ENCODE results near the gene RHBDD2. TPM values are rescaled to one million over a fixed set of nuclear protein-coding genes. Genes with fewer than 3 reads are reported as not detected.

The RHBDD2 gene
- total RNA-seq, 1 donor: 28.7 TPM

GRCh38 chr7:75925717-75926435, 47.0 kb downstream of the RHBDD2 start:
- TF ChIP-seq, protein P1, sequence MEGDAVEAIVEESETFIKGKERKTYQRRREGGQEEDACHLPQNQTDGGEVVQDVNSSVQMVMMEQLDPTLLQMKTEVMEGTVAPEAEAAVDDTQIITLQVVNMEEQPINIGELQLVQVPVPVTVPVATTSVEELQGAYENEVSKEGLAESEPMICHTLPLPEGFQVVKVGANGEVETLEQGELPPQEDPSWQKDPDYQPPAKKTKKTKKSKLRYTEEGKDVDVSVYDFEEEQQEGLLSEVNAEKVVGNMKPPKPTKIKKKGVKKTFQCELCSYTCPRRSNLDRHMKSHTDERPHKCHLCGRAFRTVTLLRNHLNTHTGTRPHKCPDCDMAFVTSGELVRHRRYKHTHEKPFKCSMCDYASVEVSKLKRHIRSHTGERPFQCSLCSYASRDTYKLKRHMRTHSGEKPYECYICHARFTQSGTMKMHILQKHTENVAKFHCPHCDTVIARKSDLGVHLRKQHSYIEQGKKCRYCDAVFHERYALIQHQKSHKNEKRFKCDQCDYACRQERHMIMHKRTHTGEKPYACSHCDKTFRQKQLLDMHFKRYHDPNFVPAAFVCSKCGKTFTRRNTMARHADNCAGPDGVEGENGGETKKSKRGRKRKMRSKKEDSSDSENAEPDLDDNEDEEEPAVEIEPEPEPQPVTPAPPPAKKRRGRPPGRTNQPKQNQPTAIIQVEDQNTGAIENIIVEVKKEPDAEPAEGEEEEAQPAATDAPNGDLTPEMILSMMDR (IDR thresholded peaks at IDR 0.05; ENCODE audit: insufficient read depth, low read length): no peak
- DNase-seq (ENCODE audit: low read depth): no peak
- no peak overlapping the region for H3K4me3 ChIP-seq (ENCODE audit: low read depth, low read length)

GRCh38 chr7:75928568-75928914, 49.7 kb downstream of the RHBDD2 start:
- TF ChIP-seq, protein P1 (IDR thresholded peaks at IDR 0.05; ENCODE audit: insufficient read depth, low read length): no peak
- no peak overlapping the region for H3K4me3 ChIP-seq (ENCODE audit: low read depth, low read length)
- no peak for DNase-seq (ENCODE audit: low read depth)

- no peak for DNase-seq (ENCODE audit: low read depth)
- TF ChIP-seq, protein P1 (IDR thresholded peaks at IDR 0.05; ENCODE audit: insufficient read depth, low read length): no peak
- no peak overlapping the region for H3K4me3 ChIP-seq (ENCODE audit: low read depth, low read length)
These were observed 52.8 kb downstream of the RHBDD2 start for GRCh38 chr7:75931680-75932079.

DNA sequence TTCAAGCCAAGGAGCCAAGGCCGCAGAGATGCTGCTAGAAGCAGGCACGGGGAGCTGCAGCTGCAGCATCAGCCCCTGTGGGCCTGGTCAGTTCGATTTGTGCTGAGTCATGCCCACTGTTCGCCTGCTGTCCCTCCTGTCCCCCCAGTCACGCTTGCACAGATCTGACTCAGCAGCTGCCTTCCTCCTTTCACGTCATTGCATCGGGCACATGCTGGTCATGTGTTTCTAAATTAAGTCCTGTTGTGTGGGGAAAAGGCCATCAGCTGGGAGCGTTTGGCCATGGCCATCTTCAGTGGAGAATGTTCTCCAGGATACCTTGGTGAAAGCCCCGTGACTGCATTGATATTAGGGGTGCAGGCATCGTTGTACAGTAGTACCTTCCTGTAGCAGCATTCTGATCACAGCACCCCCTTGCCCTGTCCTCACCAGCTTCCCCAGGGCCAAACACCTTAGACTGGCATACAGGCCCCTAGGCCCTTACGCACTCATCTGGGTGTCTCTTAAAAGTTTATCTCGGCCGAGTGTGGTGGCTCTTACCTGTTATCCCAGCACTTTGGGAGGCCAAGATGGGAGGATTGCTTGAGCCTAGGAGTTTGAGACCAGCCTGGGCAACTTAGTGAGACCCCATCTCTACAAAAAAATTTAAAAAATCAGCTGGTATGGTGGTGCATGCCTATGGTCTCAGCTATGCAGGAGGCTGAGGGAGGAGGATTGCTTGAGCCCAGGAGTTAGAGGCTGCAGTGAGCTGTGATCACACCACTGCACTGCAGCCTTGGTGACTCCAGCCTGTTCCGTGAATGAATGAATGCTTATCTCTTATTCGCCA, 59.3 kb downstream of the RHBDD2 start:
- H3K4me3 ChIP-seq (ENCODE audit: low read depth, low read length): no peak overlapping the region
- TF ChIP-seq, protein P1 (IDR thresholded peaks at IDR 0.05; ENCODE audit: insufficient read depth, low read length): no peak
- DNase-seq (ENCODE audit: low read depth): peak; percentile 88

Other genes with a start within 250 kb of the RHBDD2 start
- 9.3 and 10.5 TPM in 2 replicates for gene HIP1, start 140.1 kb upstream of the RHBDD2 start, total RNA-seq (ENCODE audit: low replicate concordance)
- 0.33 and 1.2 TPM in 2 replicates for gene CCL26, start 106.8 kb upstream of the RHBDD2 start, total RNA-seq (ENCODE audit: low replicate concordance)
- gene CCL24, start 65.2 kb upstream of the RHBDD2 start, total RNA-seq (ENCODE audit: low replicate concordance): not detected in 2 replicates
- 35.2 and 40.7 TPM in 2 replicates for gene POR, start 36.1 kb downstream of the RHBDD2 start, total RNA-seq (ENCODE audit: low replicate concordance)
- 2.0 and 28.9 TPM in 2 replicates for gene TMEM120A, start 115.6 kb downstream of the RHBDD2 start, total RNA-seq (ENCODE audit: low replicate concordance)
- 22.2 and 33.2 TPM in 2 replicates for gene STYXL1, start 169.0 kb downstream of the RHBDD2 start, total RNA-seq (ENCODE audit: low replicate concordance)
- gene MDH2, start 169.1 kb downstream of the RHBDD2 start, total RNA-seq (ENCODE audit: low replicate concordance): 38.3 and 43.8 TPM in 2 replicates

All from fibroblast of the aortic adventitia (primary cell).